Measurements from ENCODE around the gene CDK16.

CDK16 gene

GRCh38 chrX:47206316-47206715 lies 12.2 kb upstream of the CDK16 start:
- H3K27ac ChIP-seq (ENCODE audit: low read depth in 2 of 2, low read length in 2 of 2): no peak overlapping the region
- peaks cover 0 to 3% of the 10 kb centered on the region in 2 donors for H3K27me3 ChIP-seq (ENCODE audit: control insufficient read depth in 2 of 2, insufficient read depth in 2 of 2, low read length in 2 of 2)
- H3K9ac ChIP-seq (ENCODE audit: low read depth in 1 of 2, low read length in 2 of 2): no peak overlapping the region
- H3K4me3 ChIP-seq (ENCODE audit: low read length in 2 of 2): no peak overlapping the region
- no peaks in the 10 kb centered on the region for H3K9me3 ChIP-seq (ENCODE audit: control insufficient read depth in 2 of 2, low read length in 2 of 2)
- H3K4me1 ChIP-seq (ENCODE audit: control insufficient read depth in 2 of 2, insufficient read depth in 2 of 2, low read length in 2 of 2): no peaks in the 10 kb centered on the region
- peaks cover 86 to 90% of the 10 kb centered on the region in 2 donors for H3K36me3 ChIP-seq (ENCODE audit: control insufficient read depth in 2 of 2, insufficient read depth in 2 of 2, low read length in 2 of 2)

DNA sequence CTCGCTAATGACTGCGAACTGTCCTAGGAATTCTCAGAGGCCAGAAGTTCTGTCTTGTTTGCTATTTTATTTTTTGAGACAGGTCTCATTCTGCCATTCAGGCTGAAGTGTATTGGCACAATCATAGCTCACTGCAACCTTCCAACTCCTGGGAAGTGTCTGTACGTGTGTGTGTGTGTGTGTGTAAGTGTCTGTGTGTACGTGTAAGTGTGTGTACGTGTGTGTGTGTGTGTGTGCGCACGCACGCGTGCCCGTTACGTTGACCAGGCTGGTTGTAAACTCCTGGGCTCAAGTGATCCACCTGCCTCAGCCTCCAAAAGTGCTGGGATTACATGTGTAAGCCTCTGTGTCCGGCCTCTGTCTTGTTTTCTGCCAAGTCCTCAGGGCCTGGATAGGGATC lies 10.4 kb upstream of the CDK16 start:
- H3K36me3 ChIP-seq (ENCODE audit: control insufficient read depth in 2 of 2, insufficient read depth in 2 of 2, low read length in 2 of 2): peaks cover 86 to 90% of the 10 kb centered on the region in 2 donors
- H3K4me1 ChIP-seq (ENCODE audit: control insufficient read depth in 2 of 2, insufficient read depth in 2 of 2, low read length in 2 of 2): no peaks in the 10 kb centered on the region
- H3K27ac ChIP-seq (ENCODE audit: low read depth in 2 of 2, low read length in 2 of 2): no peak overlapping the region
- peaks cover 0 to 3% of the 10 kb centered on the region in 2 donors for H3K27me3 ChIP-seq (ENCODE audit: control insufficient read depth in 2 of 2, insufficient read depth in 2 of 2, low read length in 2 of 2)
- H3K9ac ChIP-seq (ENCODE audit: low read depth in 1 of 2, low read length in 2 of 2): no peak overlapping the region
- no peak overlapping the region for H3K4me3 ChIP-seq (ENCODE audit: low read length in 2 of 2)
- H3K9me3 ChIP-seq (ENCODE audit: control insufficient read depth in 2 of 2, low read length in 2 of 2): no peaks in the 10 kb centered on the region

DNA sequence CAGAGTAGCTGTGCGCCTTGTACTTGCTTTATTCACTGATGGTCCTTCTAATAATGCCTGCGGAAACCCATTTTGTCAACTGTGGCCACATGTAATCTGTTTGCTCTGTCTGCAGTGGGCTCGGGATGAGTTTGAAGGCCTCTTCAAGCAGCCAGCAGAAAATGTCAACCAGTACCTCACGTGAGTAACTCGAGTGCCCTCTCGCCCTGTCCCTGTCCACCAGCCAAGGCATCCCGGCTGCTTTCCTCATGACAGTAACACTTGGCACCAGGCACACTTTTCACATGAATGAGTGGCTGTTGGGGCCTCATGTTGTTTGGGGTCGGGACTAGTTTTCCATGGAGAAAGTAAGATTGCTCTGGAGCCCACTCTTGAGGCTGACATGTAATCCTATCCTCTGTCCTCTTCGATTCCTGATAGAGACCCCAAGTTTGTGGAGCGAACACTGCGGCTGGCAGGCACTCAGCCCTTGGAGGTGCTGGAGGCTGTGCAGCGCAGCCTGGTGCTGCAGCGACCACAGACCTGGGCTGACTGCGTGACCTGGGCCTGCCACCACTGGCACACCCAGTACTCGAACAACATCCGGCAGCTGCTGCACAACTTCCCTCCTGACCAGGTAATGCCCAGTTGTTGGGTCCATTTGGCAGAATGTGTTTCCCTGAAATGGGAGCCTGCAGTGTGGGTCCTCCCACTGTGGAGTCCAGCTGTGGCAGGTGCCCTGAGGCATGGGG lies 8.8 kb upstream of the CDK16 start:
- Histone ChIP-seq H3K27me3 (ENCODE audit: control insufficient read depth in 2 of 2, insufficient read depth in 2 of 2, low read length in 2 of 2) (peaks cover 0 to 3% of the 10 kb centered on the region in 2 donors), H3K27ac (ENCODE audit: low read depth in 2 of 2, low read length in 2 of 2) (no peak overlapping the region), H3K4me3 (ENCODE audit: low read length in 2 of 2) (no peak overlapping the region), H3K9me3 (ENCODE audit: control insufficient read depth in 2 of 2, low read length in 2 of 2) (no peaks in the 10 kb centered on the region), H3K9ac (ENCODE audit: low read depth in 1 of 2, low read length in 2 of 2) (no peak overlapping the region), H3K4me1 (ENCODE audit: control insufficient read depth in 2 of 2, insufficient read depth in 2 of 2, low read length in 2 of 2) (no peaks in the 10 kb centered on the region), H3K36me3 (ENCODE audit: control insufficient read depth in 2 of 2, insufficient read depth in 2 of 2, low read length in 2 of 2) (peaks cover 84 to 90% of the 10 kb centered on the region in 2 donors)

DNA sequence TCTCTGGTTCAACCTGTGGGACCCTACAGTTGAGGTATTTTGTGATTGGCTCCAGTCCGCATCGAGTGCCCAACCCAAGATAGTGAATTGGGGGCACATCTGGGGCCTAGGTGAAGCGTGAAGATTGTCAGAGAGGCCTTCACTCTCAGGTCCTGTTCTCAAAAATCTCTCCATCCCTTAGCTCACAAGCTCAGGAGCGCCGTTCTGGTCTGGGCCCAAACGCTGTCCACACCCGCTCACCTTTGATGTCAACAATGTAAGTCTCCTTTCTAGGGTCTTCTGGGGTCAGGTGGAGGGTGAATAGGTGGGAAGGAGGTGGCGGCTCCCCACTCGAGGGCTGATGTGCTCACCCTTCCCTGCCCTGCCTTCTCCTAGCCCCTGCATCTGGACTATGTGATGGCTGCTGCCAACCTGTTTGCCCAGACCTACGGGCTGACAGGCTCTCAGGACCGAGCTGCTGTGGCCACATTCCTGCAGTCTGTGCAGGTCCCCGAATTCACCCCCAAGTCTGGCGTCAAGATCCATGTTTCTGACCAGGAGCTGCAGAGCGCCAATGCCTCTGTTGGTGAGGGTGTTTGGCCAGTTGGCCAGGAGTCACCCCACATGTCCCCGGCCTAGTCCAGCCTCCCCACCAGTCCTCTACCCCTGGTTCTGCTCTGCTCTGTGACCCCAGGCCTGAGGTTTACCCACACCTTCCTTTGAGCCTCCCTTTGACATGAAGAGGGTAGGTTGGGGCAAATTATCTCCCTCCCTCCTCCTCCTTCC lies 7.6 kb upstream of the CDK16 start:
- H3K27ac ChIP-seq (ENCODE audit: low read depth in 2 of 2, low read length in 2 of 2): no peak overlapping the region
- H3K9ac ChIP-seq (ENCODE audit: low read depth in 1 of 2, low read length in 2 of 2): no peak overlapping the region
- no peaks in the 10 kb centered on the region for H3K9me3 ChIP-seq (ENCODE audit: control insufficient read depth in 2 of 2, low read length in 2 of 2)
- no peak overlapping the region for H3K4me3 ChIP-seq (ENCODE audit: low read length in 2 of 2)
- peaks cover 85 to 92% of the 10 kb centered on the region in 2 donors for H3K36me3 ChIP-seq (ENCODE audit: control insufficient read depth in 2 of 2, insufficient read depth in 2 of 2, low read length in 2 of 2)
- H3K27me3 ChIP-seq (ENCODE audit: control insufficient read depth in 2 of 2, insufficient read depth in 2 of 2, low read length in 2 of 2): peaks cover 0 to 3% of the 10 kb centered on the region in 2 donors
- H3K4me1 ChIP-seq (ENCODE audit: control insufficient read depth in 2 of 2, insufficient read depth in 2 of 2, low read length in 2 of 2): no peaks in the 10 kb centered on the region

- Histone ChIP-seq H3K9ac (ENCODE audit: low read depth in 1 of 2, low read length in 2 of 2) (no peak overlapping the region), H3K27me3 (ENCODE audit: control insufficient read depth in 2 of 2, insufficient read depth in 2 of 2, low read length in 2 of 2) (peaks cover 0 to 3% of the 10 kb centered on the region in 2 donors), H3K27ac (ENCODE audit: low read depth in 2 of 2, low read length in 2 of 2) (no peak overlapping the region), H3K4me3 (ENCODE audit: low read length in 2 of 2) (no peak overlapping the region), H3K9me3 (ENCODE audit: control insufficient read depth in 2 of 2, low read length in 2 of 2) (no peaks in the 10 kb centered on the region), H3K36me3 (ENCODE audit: control insufficient read depth in 2 of 2, insufficient read depth in 2 of 2, low read length in 2 of 2) (peaks cover 77 to 79% of the 10 kb centered on the region in 2 donors), H3K4me1 (ENCODE audit: control insufficient read depth in 2 of 2, insufficient read depth in 2 of 2, low read length in 2 of 2) (peaks cover 12% of the 10 kb centered on the region in 2 donors)
Measured at GRCh38 chrX:47212381-47213293, 5.8 kb upstream of the CDK16 start.

- Histone ChIP-seq H3K4me1 (ENCODE audit: control insufficient read depth in 2 of 2, insufficient read depth in 2 of 2, low read length in 2 of 2) (peaks cover 15 to 16% of the 10 kb centered on the region in 2 donors), H3K36me3 (ENCODE audit: control insufficient read depth in 2 of 2, insufficient read depth in 2 of 2, low read length in 2 of 2) (peaks cover 64 to 65% of the 10 kb centered on the region in 2 donors), H3K9ac (ENCODE audit: low read depth in 1 of 2, low read length in 2 of 2) (no peak overlapping the region), H3K27me3 (ENCODE audit: control insufficient read depth in 2 of 2, insufficient read depth in 2 of 2, low read length in 2 of 2) (peaks cover 0 to 3% of the 10 kb centered on the region in 2 donors), H3K4me3 (ENCODE audit: low read length in 2 of 2) (no peak overlapping the region), H3K9me3 (ENCODE audit: control insufficient read depth in 2 of 2, low read length in 2 of 2) (no peaks in the 10 kb centered on the region), H3K27ac (ENCODE audit: low read depth in 2 of 2, low read length in 2 of 2) (no peak overlapping the region)
Measured at GRCh38 chrX:47214435-47215077, 3.9 kb upstream of the CDK16 start.

DNA sequence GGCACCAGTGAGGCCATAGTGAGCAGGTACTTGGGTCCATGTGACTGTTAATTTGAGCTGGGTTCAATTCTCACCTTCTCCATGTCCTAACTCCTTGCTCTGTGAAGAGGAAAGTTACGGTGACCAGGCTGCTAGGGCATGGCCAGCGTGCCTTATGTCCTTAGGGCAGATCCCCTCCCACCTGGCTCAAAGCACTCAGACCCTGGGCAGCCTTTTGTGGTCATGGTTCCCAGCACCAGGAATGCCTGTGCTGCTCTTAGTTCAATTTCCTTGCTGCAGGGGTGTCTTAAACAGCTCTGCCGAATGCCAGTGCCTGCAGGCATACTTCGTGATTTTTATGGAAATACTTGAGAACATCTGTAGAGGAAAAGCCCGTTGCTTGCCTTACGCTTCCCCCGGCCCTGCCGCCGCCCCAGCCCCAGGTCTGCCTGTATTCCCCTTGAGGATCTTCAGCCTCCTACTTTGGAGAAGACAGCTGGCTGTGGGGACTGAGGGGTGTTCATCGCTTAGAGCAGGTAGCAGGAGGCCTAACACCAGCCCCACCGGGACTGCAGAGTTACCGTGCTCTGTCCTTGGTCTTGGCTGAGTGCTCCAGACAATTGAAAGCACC lies 3.1 kb upstream of the CDK16 start:
- peaks cover 0 to 3% of the 10 kb centered on the region in 2 donors for H3K27me3 ChIP-seq (ENCODE audit: control insufficient read depth in 2 of 2, insufficient read depth in 2 of 2, low read length in 2 of 2)
- H3K27ac ChIP-seq (ENCODE audit: low read depth in 2 of 2, low read length in 2 of 2): no peak overlapping the region
- H3K9me3 ChIP-seq (ENCODE audit: control insufficient read depth in 2 of 2, low read length in 2 of 2): no peaks in the 10 kb centered on the region
- H3K4me3 ChIP-seq (ENCODE audit: low read length in 2 of 2): no peak overlapping the region
- peaks cover 21 to 24% of the 10 kb centered on the region in 2 donors for H3K4me1 ChIP-seq (ENCODE audit: control insufficient read depth in 2 of 2, insufficient read depth in 2 of 2, low read length in 2 of 2)
- no peak overlapping the region for H3K9ac ChIP-seq (ENCODE audit: low read depth in 1 of 2, low read length in 2 of 2)
- H3K36me3 ChIP-seq (ENCODE audit: control insufficient read depth in 2 of 2, insufficient read depth in 2 of 2, low read length in 2 of 2): peaks cover 56% of the 10 kb centered on the region in 2 donors

DNA sequence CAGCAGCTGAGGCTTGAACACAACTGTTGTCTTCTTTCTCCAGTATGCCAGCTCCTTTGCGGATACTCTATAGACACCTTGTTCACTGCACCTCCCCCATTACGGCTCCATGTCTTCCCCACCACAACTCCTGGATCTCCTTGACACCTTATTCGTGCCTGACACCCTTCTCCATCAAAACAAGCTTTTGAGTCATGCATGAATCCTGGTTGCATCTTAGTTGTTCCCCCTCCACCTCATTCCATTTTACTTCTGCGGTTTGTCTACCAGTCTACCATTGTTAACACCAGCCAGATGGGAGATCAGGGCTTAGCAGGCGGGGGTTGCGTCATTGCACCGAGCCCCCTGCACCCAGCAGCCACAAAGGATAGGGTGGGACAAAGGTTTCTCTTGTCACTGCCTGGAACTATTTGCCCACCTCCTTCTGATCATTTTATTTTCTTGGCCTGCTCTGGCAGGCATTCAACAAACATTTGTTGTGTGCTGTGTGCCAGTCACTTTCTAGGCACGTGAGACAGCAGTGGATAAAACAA lies 2.0 kb upstream of the CDK16 start:
- H3K9me3 ChIP-seq (ENCODE audit: control insufficient read depth in 2 of 2, low read length in 2 of 2): no peaks in the 10 kb centered on the region
- no peak overlapping the region for H3K9ac ChIP-seq (ENCODE audit: low read depth in 1 of 2, low read length in 2 of 2)
- peaks cover 21 to 30% of the 10 kb centered on the region in 2 donors for H3K4me1 ChIP-seq (ENCODE audit: control insufficient read depth in 2 of 2, insufficient read depth in 2 of 2, low read length in 2 of 2)
- no peaks in the 10 kb centered on the region for H3K27me3 ChIP-seq (ENCODE audit: control insufficient read depth in 2 of 2, insufficient read depth in 2 of 2, low read length in 2 of 2)
- peak overlapping the region; percentile 87 to 93 for H3K27ac ChIP-seq (ENCODE audit: low read depth in 2 of 2, low read length in 2 of 2)
- H3K4me3 ChIP-seq (ENCODE audit: low read length in 2 of 2): no peak overlapping the region
- H3K36me3 ChIP-seq (ENCODE audit: control insufficient read depth in 2 of 2, insufficient read depth in 2 of 2, low read length in 2 of 2): peaks cover 45 to 46% of the 10 kb centered on the region in 2 donors
